Omental fat pad (tissue), 4 donors: Measurements from ENCODE around the gene G6PC3. TPM values are rescaled to one million over a fixed set of nuclear protein-coding genes. Genes with fewer than 3 reads are reported as not detected.

Experiments used
- ATAC-seq: fragments of 150-250 bp; one replicate; pipeline ENCODE4 v1.9.1; 2016; ENCODE audit warnings: mild to moderate bottlenecking, moderate library complexity; ENCODE audit not compliant: low FRiP score
- DNase-seq: peaks from one replicate; pipeline ENCODE4 v3.0.0-alpha.2; 2019; ENCODE audit warnings: low spot score
- total RNA-seq, 4 donors: library from RNA; depleted of rRNA; stranded (reverse); fragments of >200 nt; gene quantifications; one replicate each; pipeline ENCODE4 v1.1.0, GENCODE V29; 2016
- TF ChIP-seq, protein P1 (sequence below), 3 donors: fragments of 450-650 bp; IDR thresholded peaks; one replicate each; pipeline ENCODE4 v1.5.1; 2016 to 2017; ENCODE audit warnings: antibody characterized with exemption in 3 of 3, mild to moderate bottlenecking in 3 of 3, moderate library complexity in 2 of 3

G6PC3 gene
- total RNA-seq, 4 donors from 2014 or later: 30.1 to 58.3 (median 39.0) TPM

- DNase-seq (no peak), ATAC-seq (no peak)
- TF ChIP-seq, protein P1, sequence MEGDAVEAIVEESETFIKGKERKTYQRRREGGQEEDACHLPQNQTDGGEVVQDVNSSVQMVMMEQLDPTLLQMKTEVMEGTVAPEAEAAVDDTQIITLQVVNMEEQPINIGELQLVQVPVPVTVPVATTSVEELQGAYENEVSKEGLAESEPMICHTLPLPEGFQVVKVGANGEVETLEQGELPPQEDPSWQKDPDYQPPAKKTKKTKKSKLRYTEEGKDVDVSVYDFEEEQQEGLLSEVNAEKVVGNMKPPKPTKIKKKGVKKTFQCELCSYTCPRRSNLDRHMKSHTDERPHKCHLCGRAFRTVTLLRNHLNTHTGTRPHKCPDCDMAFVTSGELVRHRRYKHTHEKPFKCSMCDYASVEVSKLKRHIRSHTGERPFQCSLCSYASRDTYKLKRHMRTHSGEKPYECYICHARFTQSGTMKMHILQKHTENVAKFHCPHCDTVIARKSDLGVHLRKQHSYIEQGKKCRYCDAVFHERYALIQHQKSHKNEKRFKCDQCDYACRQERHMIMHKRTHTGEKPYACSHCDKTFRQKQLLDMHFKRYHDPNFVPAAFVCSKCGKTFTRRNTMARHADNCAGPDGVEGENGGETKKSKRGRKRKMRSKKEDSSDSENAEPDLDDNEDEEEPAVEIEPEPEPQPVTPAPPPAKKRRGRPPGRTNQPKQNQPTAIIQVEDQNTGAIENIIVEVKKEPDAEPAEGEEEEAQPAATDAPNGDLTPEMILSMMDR (IDR thresholded peaks at IDR 0.05): no peak
Observed at GRCh38 chr17:44084131-44084538, 13.6 kb downstream of the G6PC3 start.

DNA sequence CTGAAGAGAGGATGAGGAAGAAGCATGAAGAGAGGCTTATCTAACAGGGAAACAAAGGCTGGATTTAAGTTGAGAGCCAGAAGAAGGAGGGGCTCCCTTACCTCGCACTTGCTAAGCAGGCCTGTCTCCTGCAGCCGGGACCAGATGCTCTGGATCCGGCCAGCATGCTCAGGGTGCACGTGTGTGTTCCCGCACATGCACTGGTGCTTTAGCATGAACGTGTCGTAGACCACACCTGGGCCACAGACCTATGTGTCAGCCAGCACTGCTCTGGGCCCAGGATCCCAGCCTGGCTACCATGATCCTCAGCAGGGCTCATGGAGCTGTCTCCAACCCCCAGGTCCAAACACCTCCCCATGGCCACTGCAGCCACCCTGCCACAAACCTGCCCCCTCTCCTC, 14.4 kb downstream of the G6PC3 start:
- ATAC-seq (no peak), DNase-seq (no peak)
- TF ChIP-seq, protein P1 (IDR thresholded peaks at IDR 0.05): no peak

DNA sequence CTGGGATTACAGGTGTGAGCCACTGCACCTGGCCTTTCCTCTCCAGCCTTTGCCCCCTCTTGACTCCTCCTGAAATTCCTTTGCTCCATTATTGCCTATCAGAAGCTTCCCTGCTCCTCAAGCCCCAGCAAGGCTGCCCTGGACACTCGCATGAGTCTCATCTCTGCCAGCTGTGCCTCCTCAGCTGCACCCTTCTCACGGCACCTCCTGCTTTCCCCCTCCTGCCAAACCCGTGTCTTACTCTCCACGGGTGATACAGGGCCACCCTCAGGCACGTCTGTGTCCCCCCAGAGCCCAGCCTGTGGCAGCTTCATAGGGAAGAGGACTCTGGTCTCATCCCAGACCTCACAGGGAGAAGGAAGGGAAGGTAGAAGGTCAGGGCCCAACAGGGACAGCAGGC, 15.4 kb downstream of the G6PC3 start:
- DNase-seq (no peak), ATAC-seq (no peak)
- TF ChIP-seq, protein P1 (IDR thresholded peaks at IDR 0.05): no peak

- peak; percentile 92 for ATAC-seq
- peak; percentile 64 for DNase-seq
- TF ChIP-seq, protein P1 (IDR thresholded peaks at IDR 0.05): no peak
Observed at GRCh38 chr17:44086364-44087311, 16.1 kb downstream of the G6PC3 start.

DNA sequence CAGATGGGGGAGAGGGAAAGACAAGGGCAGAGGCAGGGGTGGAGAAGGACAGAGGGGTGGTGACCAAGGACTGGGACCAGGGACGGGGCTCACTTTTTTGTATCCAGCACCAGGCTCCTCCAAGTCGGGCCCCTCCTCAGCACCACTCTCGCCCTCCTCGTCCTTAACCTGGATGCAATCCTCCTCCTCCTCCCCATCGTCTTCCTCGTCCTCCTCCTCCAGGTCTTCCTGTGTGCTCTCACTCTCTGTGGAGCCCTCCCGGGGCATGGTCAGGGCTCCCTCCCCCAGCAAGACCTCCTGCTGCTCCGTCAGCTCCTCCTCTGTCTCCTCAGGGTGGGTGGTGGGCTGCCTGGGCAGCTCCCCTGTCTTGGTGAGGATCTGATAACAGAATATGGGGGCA, 16.8 kb downstream of the G6PC3 start:
- ATAC-seq (no peak), DNase-seq (no peak)

GRCh38 chr17:44088254-44088653, 17.7 kb downstream of the G6PC3 start:
- no peak for ATAC-seq
- no peak for DNase-seq
- TF ChIP-seq, protein P1 (IDR thresholded peaks at IDR 0.05): no peak

More for the DNA sequence above, 16.8 kb downstream of the G6PC3 start:
- TF ChIP-seq, protein P1 (IDR thresholded peaks at IDR 0.05): no peak
